HL-60 (cell line): ENCODE results near the gene BDP1.

ENCODE experiments used
- CTCF ChIP-seq: IDR thresholded peaks from one replicate; pipeline ENCODE4 v1.5.1; 2011; ENCODE audit warnings: low read length, control low read depth, inconsistent platforms; ENCODE audit not compliant: insufficient read depth
- REST ChIP-seq: IDR thresholded peaks from 2 replicates; pipeline ENCODE4 v1.6.1; 2012; ENCODE audit warnings: low read depth; ENCODE audit not compliant: insufficient replicate concordance

GRCh38 chr5:71457106-71457505 is 1.7 kb downstream of the BDP1 start:
- TF ChIP-seq CTCF (no peak), REST (no peak)
